Measurements from ENCODE around the gene FBXL16. TPM values are rescaled to one million over a fixed set of nuclear protein-coding genes. Genes with fewer than 3 reads are reported as not detected.
A peak's percentile ranks its signal among the peaks of the same experiment; 100 is the strongest.

FBXL16 gene
- polyA plus RNA-seq, 1 donor from 2014 or later: 3.4 TPM

DNA sequence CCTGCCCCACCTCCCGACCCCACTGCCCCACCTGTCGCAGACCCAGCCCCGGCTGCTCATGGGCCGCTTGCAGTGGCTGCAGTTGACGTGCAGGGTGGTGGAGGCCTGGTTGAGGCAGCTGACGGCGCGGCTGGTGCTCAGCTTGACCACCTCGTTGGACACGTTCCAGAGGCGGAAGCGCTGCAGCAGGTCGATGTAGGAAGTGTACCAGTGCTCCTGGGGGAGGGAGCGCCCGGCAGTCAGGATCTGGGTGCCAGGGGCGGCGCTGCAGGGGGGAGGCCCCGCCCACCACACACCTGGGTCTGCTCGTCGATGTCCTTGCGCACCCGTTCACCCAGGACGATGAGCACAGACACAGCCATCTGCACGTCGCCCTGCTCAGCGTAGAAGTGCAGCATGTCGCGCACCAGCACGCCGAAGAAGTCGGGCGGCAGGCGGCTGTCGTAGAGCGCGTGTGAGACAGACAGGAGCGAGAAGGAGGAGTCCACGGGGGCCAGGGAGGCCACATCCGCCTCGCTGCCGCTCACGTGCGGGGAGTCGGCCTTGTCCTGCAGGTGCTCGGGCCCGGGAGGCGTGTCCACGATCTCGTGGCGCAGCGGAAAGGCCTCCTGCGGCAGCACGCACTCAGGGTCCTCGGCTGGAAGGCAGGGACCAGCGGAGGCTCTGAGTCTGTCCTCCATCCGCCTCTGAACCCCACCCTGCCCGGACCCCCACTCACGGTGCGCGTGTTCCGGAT is 20.5 kb downstream of the FBXL16 start:
- Histone ChIP-seq H3K4me3 (ENCODE audit: low read length) (peak overlapping the region; percentile 71), H3K79me2 (replicated peaks; ENCODE audit: insufficient read depth, low read length) (peaks cover 25% of the 10 kb centered on the region), H2AFZ (ENCODE audit: low read depth, low read length) (no peak overlapping the region), H3K4me2 (ENCODE audit: low read length) (no peak overlapping the region), H3K27me3 (ENCODE audit: insufficient read depth, low read depth, low read length) (no peaks in the 10 kb centered on the region), H3F3A (ENCODE audit: insufficient read depth, low read length, poor library complexity, severe bottlenecking) (no peaks in the 10 kb centered on the region), H3K9me3 (ENCODE audit: low read length) (no peaks in the 10 kb centered on the region), H4K20me1 (ENCODE audit: insufficient read depth) (peaks cover 6% of the 10 kb centered on the region), H3K27ac (ENCODE audit: low read length) (no peak overlapping the region), H3K36me3 (ENCODE audit: insufficient read depth, low read length) (no peaks in the 10 kb centered on the region), H3K9me2 (ENCODE audit: insufficient read depth, low read length) (no peaks in the 10 kb centered on the region), H3K9ac (ENCODE audit: low read length) (no peak overlapping the region)
- TF ChIP-seq RAD21 (conservative IDR thresholded peaks at IDR 0.05) (no peak), POLR2AphosphoS5 (IDR thresholded peaks at IDR 0.05) (no peak)

DNA sequence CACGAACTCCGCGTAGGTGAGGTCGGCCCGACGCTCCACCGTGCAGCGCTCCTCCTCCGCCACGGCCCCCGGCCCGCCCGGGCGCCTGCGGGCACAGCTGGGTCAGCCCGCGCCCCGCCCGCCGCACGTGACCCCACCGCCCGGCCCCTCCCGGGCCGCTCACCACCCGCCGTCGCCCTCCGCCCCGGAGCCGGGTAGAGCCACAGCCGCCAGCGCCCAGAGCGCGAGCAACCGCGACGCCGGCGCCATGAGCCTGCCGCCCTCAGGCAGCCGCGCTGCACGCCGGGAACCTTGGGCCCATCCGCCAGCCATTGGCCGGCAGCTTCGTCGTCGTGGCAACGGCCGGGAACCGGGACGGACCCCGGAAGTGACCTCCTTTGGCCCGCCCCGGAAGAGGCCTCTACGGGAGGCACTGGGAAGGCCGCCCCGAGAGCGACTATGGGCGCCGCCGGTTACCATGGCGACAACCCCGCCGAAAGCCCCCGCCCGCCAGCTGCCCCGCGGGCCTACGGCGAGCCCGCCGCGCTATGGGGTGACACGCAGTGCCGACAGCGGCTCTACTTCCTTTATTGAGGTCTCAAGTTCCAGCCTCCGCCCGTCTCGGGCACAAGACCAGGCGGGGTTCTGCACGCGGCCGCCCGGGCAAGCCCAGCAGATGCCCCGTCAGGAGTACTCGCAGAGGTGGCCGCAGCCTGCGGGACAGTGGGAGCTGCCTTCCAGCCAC is 21.4 kb downstream of the FBXL16 start, which contains the start of gene JMJD8:
Gene JMJD8, minus strand, starts transcription at position 264 of the 724 bp plus-strand sequence. Its CDS starts 15 bp downstream, at position 249.
- Histone ChIP-seq H3F3A (ENCODE audit: insufficient read depth, low read length, poor library complexity, severe bottlenecking) (no peaks in the 10 kb centered on the region), H3K9ac (ENCODE audit: low read length) (peak within 1 kb of the TSS; percentile 52), H3K4me3 (ENCODE audit: low read length) (peak within 1 kb of the TSS; percentile 71), H4K20me1 (ENCODE audit: insufficient read depth) (peaks cover 6% of the 10 kb centered on the region), H3K9me3 (ENCODE audit: low read length) (no peaks in the 10 kb centered on the region), H3K79me2 (replicated peaks; ENCODE audit: insufficient read depth, low read length) (peaks cover 21% of the 10 kb centered on the region), H2AFZ (ENCODE audit: low read depth, low read length) (peak within 1 kb of the TSS; percentile 4), H3K4me2 (ENCODE audit: low read length) (no peak within 1 kb of the TSS), H3K27me3 (ENCODE audit: insufficient read depth, low read depth, low read length) (no peaks in the 10 kb centered on the region), H3K27ac (ENCODE audit: low read length) (peak within 1 kb of the TSS; percentile 61), H3K9me2 (ENCODE audit: insufficient read depth, low read length) (no peaks in the 10 kb centered on the region), H3K36me3 (ENCODE audit: insufficient read depth, low read length) (no peaks in the 10 kb centered on the region)
- TF ChIP-seq MXI1 (conservative IDR thresholded peaks at IDR 0.05; ENCODE audit: poor library complexity, severe bottlenecking): peak; percentile 86
- peak; percentile 55 for TF ChIP-seq EP300 (conservative IDR thresholded peaks at IDR 0.05; ENCODE audit: poor library complexity, severe bottlenecking)
- TF ChIP-seq SMC3 (conservative IDR thresholded peaks at IDR 0.05; ENCODE audit: poor library complexity): no peak
- TF ChIP-seq RAD21 (conservative IDR thresholded peaks at IDR 0.05): no peak
- TF ChIP-seq, protein P1, sequence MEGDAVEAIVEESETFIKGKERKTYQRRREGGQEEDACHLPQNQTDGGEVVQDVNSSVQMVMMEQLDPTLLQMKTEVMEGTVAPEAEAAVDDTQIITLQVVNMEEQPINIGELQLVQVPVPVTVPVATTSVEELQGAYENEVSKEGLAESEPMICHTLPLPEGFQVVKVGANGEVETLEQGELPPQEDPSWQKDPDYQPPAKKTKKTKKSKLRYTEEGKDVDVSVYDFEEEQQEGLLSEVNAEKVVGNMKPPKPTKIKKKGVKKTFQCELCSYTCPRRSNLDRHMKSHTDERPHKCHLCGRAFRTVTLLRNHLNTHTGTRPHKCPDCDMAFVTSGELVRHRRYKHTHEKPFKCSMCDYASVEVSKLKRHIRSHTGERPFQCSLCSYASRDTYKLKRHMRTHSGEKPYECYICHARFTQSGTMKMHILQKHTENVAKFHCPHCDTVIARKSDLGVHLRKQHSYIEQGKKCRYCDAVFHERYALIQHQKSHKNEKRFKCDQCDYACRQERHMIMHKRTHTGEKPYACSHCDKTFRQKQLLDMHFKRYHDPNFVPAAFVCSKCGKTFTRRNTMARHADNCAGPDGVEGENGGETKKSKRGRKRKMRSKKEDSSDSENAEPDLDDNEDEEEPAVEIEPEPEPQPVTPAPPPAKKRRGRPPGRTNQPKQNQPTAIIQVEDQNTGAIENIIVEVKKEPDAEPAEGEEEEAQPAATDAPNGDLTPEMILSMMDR (IDR thresholded peaks at IDR 0.05; ENCODE audit: poor library complexity, severe bottlenecking): peak; percentile 7
- TF ChIP-seq POLR2AphosphoS5 (IDR thresholded peaks at IDR 0.05): peak; percentile 55

DNA sequence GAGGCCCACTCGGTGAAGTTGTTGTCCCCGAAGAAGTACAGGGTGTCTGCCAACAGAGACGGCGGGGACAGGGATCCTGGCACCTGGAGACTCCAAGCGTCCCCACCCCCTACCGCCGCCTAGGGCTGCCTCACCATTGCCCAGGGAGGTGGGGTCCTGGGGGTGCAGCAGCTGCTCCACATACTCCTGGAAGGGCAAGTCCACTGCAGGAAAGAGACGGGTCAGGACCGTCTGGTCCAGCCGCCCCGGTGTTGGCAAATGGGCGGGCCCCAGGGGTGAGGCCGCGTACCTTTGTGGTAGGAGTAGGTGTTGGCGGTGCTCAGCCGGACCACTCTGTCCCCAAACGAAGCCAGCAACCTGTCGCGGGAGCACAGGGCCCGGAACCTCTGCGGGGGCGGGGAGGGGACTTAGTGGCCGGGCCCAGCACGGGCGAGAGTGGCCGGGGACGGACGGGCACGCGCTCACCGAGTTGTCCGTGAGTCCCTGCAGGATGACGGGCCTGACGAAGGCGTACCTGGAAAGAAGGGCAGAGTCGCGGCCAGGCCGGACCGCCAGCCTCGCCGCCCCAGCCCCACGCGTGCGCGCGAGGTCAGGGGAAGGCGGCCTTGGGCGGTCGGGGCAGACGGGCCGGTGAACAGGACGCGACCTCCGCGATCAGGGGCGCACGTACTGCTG is 22.1 kb downstream of the FBXL16 start:
- TF ChIP-seq RAD21 (conservative IDR thresholded peaks at IDR 0.05): no peak
- TF ChIP-seq EZH2 (IDR thresholded peaks at IDR 0.05; ENCODE audit: borderline replicate concordance, insufficient read depth, low read length, poor library complexity, severe bottlenecking): no peak
- no peak for TF ChIP-seq TAF1 (IDR thresholded peaks at IDR 0.05; ENCODE audit: low read depth)
- no peak for TF ChIP-seq SMC3 (conservative IDR thresholded peaks at IDR 0.05; ENCODE audit: poor library complexity)
- TF ChIP-seq EP300 (conservative IDR thresholded peaks at IDR 0.05; ENCODE audit: poor library complexity, severe bottlenecking): no peak
- TF ChIP-seq, protein P1 (IDR thresholded peaks at IDR 0.05; ENCODE audit: poor library complexity, severe bottlenecking): no peak
- no peak for TF ChIP-seq POLR2AphosphoS5 (IDR thresholded peaks at IDR 0.05)
- TF ChIP-seq MXI1 (conservative IDR thresholded peaks at IDR 0.05; ENCODE audit: poor library complexity, severe bottlenecking): no peak
- TF ChIP-seq, protein P2, sequence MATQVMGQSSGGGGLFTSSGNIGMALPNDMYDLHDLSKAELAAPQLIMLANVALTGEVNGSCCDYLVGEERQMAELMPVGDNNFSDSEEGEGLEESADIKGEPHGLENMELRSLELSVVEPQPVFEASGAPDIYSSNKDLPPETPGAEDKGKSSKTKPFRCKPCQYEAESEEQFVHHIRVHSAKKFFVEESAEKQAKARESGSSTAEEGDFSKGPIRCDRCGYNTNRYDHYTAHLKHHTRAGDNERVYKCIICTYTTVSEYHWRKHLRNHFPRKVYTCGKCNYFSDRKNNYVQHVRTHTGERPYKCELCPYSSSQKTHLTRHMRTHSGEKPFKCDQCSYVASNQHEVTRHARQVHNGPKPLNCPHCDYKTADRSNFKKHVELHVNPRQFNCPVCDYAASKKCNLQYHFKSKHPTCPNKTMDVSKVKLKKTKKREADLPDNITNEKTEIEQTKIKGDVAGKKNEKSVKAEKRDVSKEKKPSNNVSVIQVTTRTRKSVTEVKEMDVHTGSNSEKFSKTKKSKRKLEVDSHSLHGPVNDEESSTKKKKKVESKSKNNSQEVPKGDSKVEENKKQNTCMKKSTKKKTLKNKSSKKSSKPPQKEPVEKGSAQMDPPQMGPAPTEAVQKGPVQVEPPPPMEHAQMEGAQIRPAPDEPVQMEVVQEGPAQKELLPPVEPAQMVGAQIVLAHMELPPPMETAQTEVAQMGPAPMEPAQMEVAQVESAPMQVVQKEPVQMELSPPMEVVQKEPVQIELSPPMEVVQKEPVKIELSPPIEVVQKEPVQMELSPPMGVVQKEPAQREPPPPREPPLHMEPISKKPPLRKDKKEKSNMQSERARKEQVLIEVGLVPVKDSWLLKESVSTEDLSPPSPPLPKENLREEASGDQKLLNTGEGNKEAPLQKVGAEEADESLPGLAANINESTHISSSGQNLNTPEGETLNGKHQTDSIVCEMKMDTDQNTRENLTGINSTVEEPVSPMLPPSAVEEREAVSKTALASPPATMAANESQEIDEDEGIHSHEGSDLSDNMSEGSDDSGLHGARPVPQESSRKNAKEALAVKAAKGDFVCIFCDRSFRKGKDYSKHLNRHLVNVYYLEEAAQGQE (IDR thresholded peaks at IDR 0.05; ENCODE audit: borderline replicate concordance): no peak
- H3K27ac ChIP-seq (ENCODE audit: low read length): no peak overlapping the region

More for the DNA sequence above, 22.1 kb downstream of the FBXL16 start:
- H4K20me1 ChIP-seq (ENCODE audit: insufficient read depth): peaks cover 6% of the 10 kb centered on the region
- peak overlapping the region; percentile 52 for H3K9ac ChIP-seq (ENCODE audit: low read length)
- H3K4me3 ChIP-seq (ENCODE audit: low read length): peak overlapping the region; percentile 71
- H3K4me2 ChIP-seq (ENCODE audit: low read length): no peak overlapping the region
- H3K36me3 ChIP-seq (ENCODE audit: insufficient read depth, low read length): no peaks in the 10 kb centered on the region
- H3K9me2 ChIP-seq (ENCODE audit: insufficient read depth, low read length): no peaks in the 10 kb centered on the region
- H3K79me2 ChIP-seq (replicated peaks; ENCODE audit: insufficient read depth, low read length): peaks cover 20% of the 10 kb centered on the region
- H3K27me3 ChIP-seq (ENCODE audit: insufficient read depth, low read depth, low read length): no peaks in the 10 kb centered on the region
- no peaks in the 10 kb centered on the region for H3F3A ChIP-seq (ENCODE audit: insufficient read depth, low read length, poor library complexity, severe bottlenecking)
- no peaks in the 10 kb centered on the region for H3K9me3 ChIP-seq (ENCODE audit: low read length)
- H2AFZ ChIP-seq (ENCODE audit: low read depth, low read length): no peak overlapping the region
